Activated CD8-positive, alpha-beta memory T cell treated with anti-CD3 and anti-CD28 coated beads, Interleukin-2, amount 10 ng/mL, durations not matched to agents 7 days and 5 days (primary cell): ENCODE results near the gene BST2. TPM values are rescaled to one million over a fixed set of nuclear protein-coding genes. Genes with fewer than 3 reads are reported as not detected.

Source experiments
- ATAC-seq: fragments of 150-1000 bp; cut with Tn5 transposase; one replicate; pipeline ENCODE4 v1.10.0; 2021; ENCODE audit warnings: moderate library complexity
- CTCF ChIA-PET: fragments of 350-600 bp; sonication (Branson Sonifier 250); formaldehyde crosslinking; loops from one replicate; lab custom pipeline; 2021; ENCODE audit warnings: antibody characterized with exemption; lab: Charles Lee
- DNase-seq: peaks from one replicate; pipeline ENCODE4 v3.0.0-alpha.2; 2020
- H3K27ac Mint-ChIP-seq: one replicate; pipeline ENCODE4 v1.8.0; 2021; ENCODE audit warnings: mild to moderate bottlenecking, mixed read lengths
- H3K27me3 Mint-ChIP-seq: one replicate; pipeline ENCODE4 v1.8.0; 2021; ENCODE audit warnings: mixed read lengths
- H3K36me3 Mint-ChIP-seq: one replicate; pipeline ENCODE4 v1.8.0; 2021; ENCODE audit warnings: mild to moderate bottlenecking, mixed read lengths
- H3K4me1 Mint-ChIP-seq: one replicate; pipeline ENCODE4 v1.8.0; 2021; ENCODE audit warnings: mixed read lengths
- H3K4me3 Mint-ChIP-seq: one replicate; pipeline ENCODE4 v1.8.0; 2021; ENCODE audit warnings: mild to moderate bottlenecking, moderate library complexity, mixed read lengths
- H3K9me3 Mint-ChIP-seq: one replicate; pipeline ENCODE4 v1.8.0; 2022; ENCODE audit warnings: low read depth, mixed read lengths
- total RNA-seq, 2 experiments: library from RNA; stranded (reverse); gene quantifications; one replicate each; pipeline ENCODE4 v1.2.3, GENCODE V29; 2021

The BST2 gene
- total RNA-seq, 2 experiments from 2014 or later = 298 to 361 TPM

DNA sequence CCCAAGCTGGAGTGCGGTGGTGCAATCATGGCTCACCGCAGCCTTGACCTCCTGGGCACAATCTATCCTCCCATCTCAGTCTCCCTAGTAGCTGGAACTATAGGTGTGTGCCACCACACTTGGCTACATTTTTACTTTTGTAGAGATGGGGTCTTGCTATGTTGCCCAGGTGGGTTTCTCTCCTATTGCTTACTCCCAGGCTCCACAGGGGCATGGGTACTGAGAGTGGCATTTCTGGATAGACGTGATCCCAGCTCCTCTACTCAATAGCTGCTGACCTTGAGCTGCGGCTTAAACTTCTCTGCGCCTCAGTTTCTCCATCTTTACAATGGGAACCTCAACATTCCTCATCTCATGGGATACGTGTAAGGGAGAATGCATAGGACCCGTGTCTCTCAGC, 26.0 kb upstream of the BST2 start:
- CTCF ChIA-PET = interaction anchor here (1.0 kb wide), 1 partner anchor 11 kb away, joined by 3 read pairs; no protein-coding TSS in a partner anchor
- ATAC-seq (no peak), DNase-seq (no peak)
- Mint-ChIP-seq H3K27me3 (no peaks in the 10 kb centered on the region), H3K36me3 (no peaks in the 10 kb centered on the region), H3K4me3 (no peak overlapping the region), H3K9me3 (no peaks in the 10 kb centered on the region), H3K27ac (no peak overlapping the region), H3K4me1 (peaks cover 1% of the 10 kb centered on the region)

DNA sequence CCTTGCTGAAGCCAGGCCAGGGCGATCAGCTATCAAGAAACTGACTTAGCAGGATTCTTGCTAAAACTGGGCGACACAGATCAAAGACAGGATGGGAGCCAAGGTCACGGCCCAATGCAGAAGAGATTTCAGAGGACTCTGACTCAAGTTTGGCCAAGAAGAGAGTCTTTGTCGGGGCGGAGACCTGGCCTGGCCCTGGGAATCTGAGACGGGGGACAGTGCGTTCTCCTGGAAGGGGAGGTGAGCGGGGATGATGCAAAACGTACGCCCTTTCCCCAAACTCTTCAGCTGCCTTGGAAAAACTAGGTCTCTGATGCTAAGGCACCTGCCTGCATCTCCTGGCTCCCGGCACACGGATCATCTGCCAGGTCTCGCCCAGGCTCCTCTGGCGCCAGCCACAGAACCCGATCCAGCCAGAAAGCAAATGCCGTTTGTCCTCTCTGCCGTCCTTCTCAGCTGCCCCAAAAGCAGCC, 24.2 kb upstream of the BST2 start:
- Mint-ChIP-seq H3K36me3 (no peaks in the 10 kb centered on the region), H3K27me3 (no peaks in the 10 kb centered on the region)
- no peak for ATAC-seq

DNA sequence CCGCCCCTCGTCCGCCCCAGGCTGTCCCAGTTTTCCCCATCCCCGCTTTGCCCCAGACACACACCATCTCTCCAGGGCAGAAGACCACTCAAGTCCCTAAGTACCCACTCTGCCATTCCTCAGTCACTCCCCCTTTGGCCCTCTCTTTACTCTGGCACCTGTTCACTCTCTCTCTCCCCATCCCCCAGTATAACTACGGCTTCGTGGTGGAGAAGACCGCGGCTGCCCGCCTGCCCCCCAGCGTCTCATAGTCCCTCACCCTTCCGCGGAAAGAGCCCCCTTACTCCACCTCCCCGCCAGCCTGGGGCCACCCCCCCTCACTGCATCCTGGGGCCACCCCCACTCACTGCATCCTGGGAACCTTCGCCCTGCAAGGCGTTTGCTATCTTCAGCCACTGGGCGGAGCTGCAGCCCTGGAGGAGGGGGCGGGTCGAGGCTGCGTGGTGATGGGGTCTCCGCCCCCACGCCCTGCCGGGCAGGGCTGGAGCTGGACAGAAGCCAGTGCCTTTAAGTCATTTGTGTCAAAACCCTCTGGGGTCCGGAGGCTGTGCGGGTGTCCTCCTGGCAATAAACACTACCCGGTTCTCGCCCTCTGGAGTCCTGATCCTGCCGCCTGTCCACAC, 19.4 kb upstream of the BST2 start:
- Mint-ChIP-seq H3K9me3 (no peaks in the 10 kb centered on the region), H3K27ac (no peak overlapping the region), H3K4me1 (peaks cover 10% of the 10 kb centered on the region), H3K4me3 (no peak overlapping the region), H3K27me3 (no peaks in the 10 kb centered on the region), H3K36me3 (peaks cover 6% of the 10 kb centered on the region)
- CTCF ChIA-PET = no interaction called here
- peak; percentile 17 for ATAC-seq
- DNase-seq = no peak

More for the DNA sequence above, 24.2 kb upstream of the BST2 start:
- CTCF ChIA-PET = interaction anchor here (0.6 to 1.7 kb wide), 4 partner anchors 10 to 21 kb away, joined by 3 to 5 read pairs (median 3); partner anchors contain the start of genes MVB12A and TMEM221
- Mint-ChIP-seq H3K9me3 (no peaks in the 10 kb centered on the region), H3K4me1 (peaks cover 2% of the 10 kb centered on the region), H3K4me3 (no peak overlapping the region), H3K27ac (no peak overlapping the region)
- no peak for DNase-seq

DNA sequence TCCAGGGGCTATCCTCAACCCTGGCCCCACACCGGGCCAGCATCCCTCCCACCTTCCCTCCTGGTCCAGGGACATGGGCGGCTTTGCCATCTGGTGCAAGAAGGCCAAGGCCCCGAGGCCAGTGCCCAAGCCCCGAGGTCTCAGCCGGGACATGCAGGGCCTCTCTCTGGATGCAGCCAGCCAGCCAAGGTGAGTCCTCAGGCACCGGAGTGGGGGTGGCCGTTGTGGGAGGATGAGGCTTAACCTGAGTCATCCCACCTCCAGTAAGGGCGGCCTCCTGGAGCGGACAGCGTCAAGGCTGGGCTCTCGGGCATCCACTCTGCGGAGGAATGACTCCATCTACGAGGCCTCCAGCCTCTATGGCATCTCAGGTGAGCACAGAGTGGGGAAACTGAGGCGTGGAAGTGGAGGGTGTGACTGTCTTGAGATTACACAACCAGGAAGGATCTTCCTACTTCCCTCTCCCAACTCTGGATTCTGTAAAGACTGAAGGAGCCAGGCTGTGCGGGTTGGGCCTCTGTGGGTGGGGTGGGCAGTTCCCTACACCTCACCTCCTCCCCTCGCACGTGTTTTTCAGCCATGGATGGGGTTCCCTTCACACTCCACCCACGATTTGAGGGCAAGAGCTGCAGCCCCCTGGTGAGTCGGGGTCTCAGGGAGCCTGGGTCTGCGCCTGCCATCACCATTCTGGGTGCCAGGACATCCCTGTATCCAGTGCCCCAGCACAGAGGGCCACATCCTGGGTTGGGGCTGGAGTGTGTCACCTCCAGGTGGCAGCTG, 18.2 kb upstream of the BST2 start:
- no peak for ATAC-seq
- H3K9me3 Mint-ChIP-seq = no peaks in the 10 kb centered on the region
- H3K36me3 Mint-ChIP-seq = peaks cover 6% of the 10 kb centered on the region
- DNase-seq = no peak
- no peaks in the 10 kb centered on the region for H3K27me3 Mint-ChIP-seq
- CTCF ChIA-PET = interaction anchor here (0.7 kb wide), 1 partner anchor 348 kb away, joined by 3 read pairs; no protein-coding TSS in a partner anchor
- no peak overlapping the region for H3K4me3 Mint-ChIP-seq
- no peak overlapping the region for H3K27ac Mint-ChIP-seq
- H3K4me1 Mint-ChIP-seq = peaks cover 18% of the 10 kb centered on the region

DNA sequence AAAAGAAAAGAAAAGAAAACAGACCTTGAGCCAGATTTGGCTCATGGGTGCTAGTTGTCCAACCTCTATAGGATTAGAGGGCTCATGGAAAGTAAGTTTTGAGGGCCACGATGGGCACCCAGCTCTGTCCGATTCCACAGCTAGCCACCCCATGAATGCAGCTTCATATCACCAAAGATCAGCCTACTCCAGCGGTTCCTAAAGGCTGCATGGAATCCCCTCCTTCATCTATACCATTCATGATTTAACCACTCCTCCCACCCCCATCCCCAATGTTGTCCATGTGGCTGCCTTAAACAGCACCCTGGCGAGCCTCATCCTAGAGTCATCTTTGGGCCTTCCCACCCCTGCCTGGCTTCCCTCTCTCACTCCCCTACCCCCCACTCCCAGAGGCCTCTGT, 16.5 kb upstream of the BST2 start:
- no peaks in the 10 kb centered on the region for H3K9me3 Mint-ChIP-seq
- H3K27me3 Mint-ChIP-seq = no peaks in the 10 kb centered on the region
- CTCF ChIA-PET = interaction anchor here (0.9 to 2.6 kb wide), 2 partner anchors 20 to 45 kb away, joined by 3 to 8 read pairs; no protein-coding TSS in a partner anchor
- no peak overlapping the region for H3K27ac Mint-ChIP-seq
- no peak overlapping the region for H3K4me3 Mint-ChIP-seq
- peaks cover 19% of the 10 kb centered on the region for H3K4me1 Mint-ChIP-seq
- DNase-seq = no peak
- no peak for ATAC-seq
- H3K36me3 Mint-ChIP-seq = peaks cover 8% of the 10 kb centered on the region

DNA sequence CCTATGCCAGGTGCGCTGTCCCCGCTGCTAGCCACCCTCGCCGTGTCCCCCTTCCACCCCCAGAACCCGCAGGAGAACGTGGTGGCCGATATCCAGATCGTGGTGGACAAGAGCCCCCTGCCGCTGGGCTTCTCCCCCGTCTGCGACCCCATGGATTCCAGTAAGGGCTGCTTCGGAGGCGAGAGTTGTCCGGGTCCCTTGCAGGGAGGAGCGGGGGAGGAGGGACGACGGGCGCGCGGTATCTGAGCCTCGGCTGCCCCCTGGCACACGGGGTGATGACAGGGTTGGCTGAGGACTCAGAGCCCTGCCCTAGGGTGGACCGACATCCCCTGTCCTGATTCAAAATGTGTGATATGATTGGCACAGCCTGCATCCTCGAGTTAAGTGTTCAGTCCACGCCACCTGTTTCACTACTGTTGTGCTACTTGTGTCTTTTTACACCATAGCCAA, 15.1 kb upstream of the BST2 start:
- ATAC-seq = peak; percentile 21
- Mint-ChIP-seq H3K9me3 (no peaks in the 10 kb centered on the region), H3K4me3 (peak overlapping the region; percentile 87), H3K27me3 (no peaks in the 10 kb centered on the region), H3K4me1 (peaks cover 21% of the 10 kb centered on the region), H3K27ac (peak overlapping the region; percentile 76), H3K36me3 (peaks cover 13% of the 10 kb centered on the region)
- peak; percentile 59 for DNase-seq
- CTCF ChIA-PET = interaction anchor here (0.6 to 2.6 kb wide), 6 partner anchors 11 to 87 kb away, joined by 3 to 11 read pairs (median 6); partner anchors contain the start of gene BST2

DNA sequence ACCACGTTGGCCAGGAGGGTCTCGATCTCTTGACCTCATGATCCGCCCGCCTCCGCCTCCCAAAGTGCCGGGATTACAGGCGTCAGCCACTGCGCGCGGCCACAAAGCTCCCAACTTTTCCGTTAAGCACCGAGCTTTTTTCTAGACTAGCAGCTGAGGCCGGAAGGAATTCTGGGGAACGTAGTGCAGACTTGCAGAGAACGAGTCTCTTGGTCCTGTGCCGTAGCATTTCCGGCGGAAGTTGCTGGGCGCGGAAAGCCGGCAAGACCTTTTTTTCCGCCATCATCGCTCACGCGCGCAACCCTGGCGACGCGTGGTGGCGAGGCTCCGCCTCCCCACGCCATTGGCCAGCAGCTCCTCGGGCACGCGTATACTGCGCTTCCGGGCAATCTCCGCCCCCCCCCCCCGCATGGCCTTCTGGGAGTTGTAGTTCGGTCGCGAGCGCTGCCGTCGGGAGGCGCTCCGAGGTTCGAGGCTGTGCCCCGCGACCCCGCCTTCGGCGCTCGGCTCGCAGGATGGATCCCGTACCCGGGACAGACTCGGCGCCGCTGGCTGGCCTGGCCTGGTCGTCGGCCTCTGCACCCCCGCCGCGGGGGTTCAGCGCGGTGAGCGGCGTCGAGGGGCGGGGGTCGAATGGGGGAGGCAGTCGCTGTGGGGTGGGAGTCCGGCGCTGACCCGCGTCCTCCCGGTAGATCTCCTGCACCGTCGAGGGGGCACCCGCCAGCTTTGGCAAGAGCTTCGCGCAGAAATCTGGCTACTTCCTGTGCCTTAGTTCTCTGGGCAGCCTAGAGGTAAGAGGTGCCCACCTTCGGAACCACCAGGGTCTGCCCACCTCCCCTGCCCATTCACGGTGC, 14.4 kb upstream of the BST2 start, which contains the start of gene MVB12A:
Gene MVB12A (plus strand): TSS at position 427 of the 854 bp plus-strand sequence. CDS start 89 bp downstream, at position 516.
- Mint-ChIP-seq H3K36me3 (peaks cover 17% of the 10 kb centered on the region), H3K4me1 (peaks cover 21% of the 10 kb centered on the region), H3K4me3 (peak within 1 kb of the TSS; percentile 87), H3K9me3 (no peaks in the 10 kb centered on the region), H3K27ac (peak within 1 kb of the TSS; percentile 93), H3K27me3 (no peaks in the 10 kb centered on the region)
- CTCF ChIA-PET = interaction anchor here (0.6 to 2.6 kb wide), 14 partner anchors 9 to 297 kb away, joined by 3 to 11 read pairs (median 4); partner anchors contain the start of genes BST2, MRPL34 and PGLS
- ATAC-seq (peak; percentile 95), DNase-seq (peak; percentile 97)

DNA sequence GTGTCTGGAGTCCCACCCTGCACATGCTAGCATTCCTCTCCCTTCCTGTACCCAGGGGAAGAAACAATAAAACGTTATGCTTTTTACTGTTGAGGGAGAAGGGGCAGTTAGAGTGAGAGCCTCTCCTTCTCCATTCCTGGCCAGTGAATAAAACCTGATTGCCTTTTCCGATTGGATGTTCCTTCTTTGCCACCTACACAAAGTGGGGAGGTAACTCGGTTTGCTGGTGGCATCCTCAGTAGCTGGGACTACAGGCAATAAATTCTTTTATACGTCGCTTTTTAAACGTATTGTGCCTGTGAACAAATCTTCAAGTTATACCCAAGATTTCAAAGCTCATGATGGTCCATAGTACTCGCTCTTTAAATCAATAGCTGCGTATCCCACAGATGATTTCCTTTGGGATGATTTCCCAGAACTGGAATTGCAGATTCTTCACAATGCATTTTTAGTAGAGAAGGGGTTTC, 13.8 kb upstream of the BST2 start:
- peak overlapping the region; percentile 87 for H3K4me3 Mint-ChIP-seq
- ATAC-seq (no peak), DNase-seq (no peak)
- H3K27ac Mint-ChIP-seq = peak overlapping the region; percentile 93
- H3K4me1 Mint-ChIP-seq = peaks cover 18% of the 10 kb centered on the region
- H3K9me3 Mint-ChIP-seq = no peaks in the 10 kb centered on the region
- CTCF ChIA-PET = interaction anchor here (0.8 to 2.1 kb wide), 13 partner anchors 10 to 114 kb away, joined by 3 to 11 read pairs (median 4); partner anchors contain the start of genes BST2, MRPL34 and PGLS
- H3K36me3 Mint-ChIP-seq = peaks cover 19% of the 10 kb centered on the region
- H3K27me3 Mint-ChIP-seq = no peaks in the 10 kb centered on the region

DNA sequence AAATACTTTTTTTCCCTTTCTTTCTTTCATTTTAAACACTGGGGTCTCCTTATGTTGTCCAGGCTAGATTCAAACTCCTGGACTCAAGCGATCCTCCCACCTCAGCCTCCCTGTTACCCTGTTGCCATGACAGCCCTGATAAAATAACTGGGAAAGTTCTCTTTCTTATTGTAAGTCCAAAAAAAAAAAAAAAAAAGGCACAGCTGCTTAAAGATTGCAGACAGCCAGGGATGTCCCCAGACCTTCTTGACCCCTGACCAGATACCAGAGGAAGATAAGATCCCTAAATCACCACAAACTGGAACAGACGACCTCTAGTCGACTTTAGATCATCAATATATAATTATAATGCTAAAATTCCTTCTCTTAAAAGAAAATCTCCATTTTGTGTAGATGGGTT, 13.3 kb upstream of the BST2 start:
- peak overlapping the region; percentile 87 for H3K4me3 Mint-ChIP-seq
- DNase-seq (no peak), ATAC-seq (no peak)
- H3K4me1 Mint-ChIP-seq = peaks cover 18% of the 10 kb centered on the region
- H3K27me3 Mint-ChIP-seq = no peaks in the 10 kb centered on the region
- no peaks in the 10 kb centered on the region for H3K9me3 Mint-ChIP-seq
- H3K36me3 Mint-ChIP-seq = peaks cover 19% of the 10 kb centered on the region
- CTCF ChIA-PET = interaction anchor here (1.0 to 2.1 kb wide), 4 partner anchors 12 to 78 kb away, joined by 3 to 11 read pairs (median 5); partner anchors contain the start of gene BST2
- H3K27ac Mint-ChIP-seq = peak overlapping the region; percentile 93

DNA sequence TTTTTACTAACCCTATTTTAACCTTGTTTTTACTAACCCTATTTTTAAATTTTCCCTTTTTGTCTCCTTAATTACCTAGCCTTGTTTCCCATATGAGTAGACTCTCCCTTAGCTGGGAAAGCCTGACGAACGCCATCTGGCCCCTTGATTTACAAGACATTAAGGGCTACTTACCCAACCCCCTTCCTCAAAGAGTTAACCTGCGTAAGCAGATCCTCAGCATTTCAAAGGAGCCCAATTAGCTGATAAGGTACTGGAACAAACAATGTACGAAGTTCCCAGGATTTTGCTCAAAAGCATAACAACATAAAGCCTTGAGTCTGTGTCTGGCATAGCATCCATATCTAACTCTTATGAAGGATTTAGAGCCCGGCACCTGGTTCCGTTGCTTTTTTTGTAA, 9.7 kb upstream of the BST2 start:
- CTCF ChIA-PET = no interaction called here
- Mint-ChIP-seq H3K9me3 (no peaks in the 10 kb centered on the region), H3K27me3 (no peaks in the 10 kb centered on the region), H3K4me3 (no peak overlapping the region), H3K36me3 (peaks cover 29% of the 10 kb centered on the region), H3K27ac (no peak overlapping the region), H3K4me1 (peaks cover 22% of the 10 kb centered on the region)
- DNase-seq (no peak), ATAC-seq (no peak)

DNA sequence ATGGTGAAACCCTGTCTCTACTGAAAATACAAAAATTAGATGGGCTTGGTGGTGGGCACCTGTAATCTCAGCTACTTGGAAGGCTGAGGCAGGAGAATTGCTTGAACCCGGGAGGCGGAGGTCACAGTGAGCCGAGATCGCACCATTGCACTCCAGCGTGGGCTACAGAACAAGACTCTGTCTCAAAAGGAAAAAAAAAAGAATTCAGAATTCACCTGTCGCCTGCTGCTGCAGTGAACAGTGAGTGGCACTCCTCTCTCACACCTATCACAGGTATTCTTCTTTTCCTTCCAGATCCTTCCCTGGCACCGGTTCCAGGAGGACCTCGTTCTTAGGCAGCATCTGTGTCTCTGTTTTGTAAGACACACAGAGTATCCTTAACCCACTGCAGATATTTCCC, 8.7 kb upstream of the BST2 start:
- CTCF ChIA-PET = no interaction called here
- no peak for ATAC-seq
- peaks cover 17% of the 10 kb centered on the region for H3K4me1 Mint-ChIP-seq
- peaks cover 29% of the 10 kb centered on the region for H3K36me3 Mint-ChIP-seq
- DNase-seq = no peak
- no peaks in the 10 kb centered on the region for H3K27me3 Mint-ChIP-seq
- no peak overlapping the region for H3K4me3 Mint-ChIP-seq
- no peaks in the 10 kb centered on the region for H3K9me3 Mint-ChIP-seq
- no peak overlapping the region for H3K27ac Mint-ChIP-seq

DNA sequence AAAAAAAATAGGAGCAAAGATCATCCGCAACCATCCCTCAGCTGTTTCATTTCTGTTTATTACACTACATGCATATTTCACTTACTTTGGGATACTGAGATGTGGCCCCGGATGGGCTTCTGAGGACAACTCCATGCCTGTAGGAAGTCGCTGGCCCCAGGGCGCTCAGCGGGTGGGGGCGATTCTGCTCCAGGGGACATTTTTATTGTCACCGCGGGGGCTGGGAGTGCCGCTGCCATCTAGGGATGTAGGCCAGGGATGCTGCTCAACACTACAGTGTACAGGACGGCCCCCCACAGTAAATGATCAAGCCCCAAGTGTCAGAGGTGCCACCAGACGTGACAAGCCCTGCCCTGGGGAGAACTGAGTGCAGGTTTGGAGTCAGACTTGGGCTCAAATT, 6.4 kb upstream of the BST2 start:
- ATAC-seq = no peak
- H3K9me3 Mint-ChIP-seq = no peaks in the 10 kb centered on the region
- no peak overlapping the region for H3K27ac Mint-ChIP-seq

More for the DNA sequence above, 6.4 kb upstream of the BST2 start:
- Mint-ChIP-seq H3K36me3 (peaks cover 29% of the 10 kb centered on the region), H3K27me3 (no peaks in the 10 kb centered on the region), H3K4me1 (peaks cover 25% of the 10 kb centered on the region), H3K4me3 (no peak overlapping the region)
- CTCF ChIA-PET = interaction anchor here (0.6 to 1.7 kb wide), 2 partner anchors 14 to 26 kb away, joined by 4 to 5 read pairs; no protein-coding TSS in a partner anchor
- DNase-seq = no peak
